Esophagus muscularis mucosa (tissue), 4 donors: Measurements from ENCODE around the gene DDX4.

ENCODE experiments used
- EP300 ChIP-seq: sonication (generic); formaldehyde crosslinking; IDR thresholded peaks from one replicate; pipeline ENCODE4 v1.6.1; 2017; ENCODE audit warnings: antibody characterized with exemption
- POLR2A ChIP-seq: fragments of 450-650 bp; IDR thresholded peaks from one replicate; pipeline ENCODE4 v1.6.1; 2017; ENCODE audit warnings: antibody characterized with exemption, moderate library complexity, mild to moderate bottlenecking, low read depth
- POLR2AphosphoS5 ChIP-seq, 2 donors: sonication (generic); formaldehyde crosslinking; IDR thresholded peaks; one replicate each; pipeline ENCODE4 v1.6.1; 2017; ENCODE audit warnings: antibody characterized with exemption in 2 of 2
- TF ChIP-seq, protein P1 (sequence below), 3 experiments: fragments of 200-600 bp in 2 of 3; fragments of 450-650 bp in 1 of 3; sonication (generic) in 2 of 3; IDR thresholded peaks; one replicate each; pipeline ENCODE4 v1.5.1; 2017 to 2019; ENCODE audit warnings: antibody characterized with exemption in 3 of 3, mild to moderate bottlenecking in 2 of 3, moderate library complexity in 1 of 3

DNA sequence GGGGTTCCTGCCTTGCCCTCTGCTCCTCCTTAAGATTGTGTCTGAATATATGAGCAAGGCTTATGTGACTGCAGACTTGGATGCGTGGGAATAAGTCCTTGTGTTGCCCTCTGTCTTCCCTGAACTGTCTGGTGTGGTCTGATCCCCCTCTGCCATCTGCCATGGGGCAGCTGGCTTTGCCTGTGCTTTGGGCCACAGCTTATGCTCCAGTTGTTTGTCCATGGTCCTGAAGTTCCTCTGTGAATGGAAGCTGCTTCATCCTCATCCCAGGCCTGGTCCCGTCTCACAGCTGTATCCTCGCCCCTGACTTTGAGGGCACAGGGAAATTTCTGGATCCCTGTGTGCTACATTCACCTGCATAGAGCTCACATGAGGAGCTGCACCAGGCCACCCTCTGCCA is 128.0 kb downstream of the DDX4 start:
- TF ChIP-seq, protein P1, sequence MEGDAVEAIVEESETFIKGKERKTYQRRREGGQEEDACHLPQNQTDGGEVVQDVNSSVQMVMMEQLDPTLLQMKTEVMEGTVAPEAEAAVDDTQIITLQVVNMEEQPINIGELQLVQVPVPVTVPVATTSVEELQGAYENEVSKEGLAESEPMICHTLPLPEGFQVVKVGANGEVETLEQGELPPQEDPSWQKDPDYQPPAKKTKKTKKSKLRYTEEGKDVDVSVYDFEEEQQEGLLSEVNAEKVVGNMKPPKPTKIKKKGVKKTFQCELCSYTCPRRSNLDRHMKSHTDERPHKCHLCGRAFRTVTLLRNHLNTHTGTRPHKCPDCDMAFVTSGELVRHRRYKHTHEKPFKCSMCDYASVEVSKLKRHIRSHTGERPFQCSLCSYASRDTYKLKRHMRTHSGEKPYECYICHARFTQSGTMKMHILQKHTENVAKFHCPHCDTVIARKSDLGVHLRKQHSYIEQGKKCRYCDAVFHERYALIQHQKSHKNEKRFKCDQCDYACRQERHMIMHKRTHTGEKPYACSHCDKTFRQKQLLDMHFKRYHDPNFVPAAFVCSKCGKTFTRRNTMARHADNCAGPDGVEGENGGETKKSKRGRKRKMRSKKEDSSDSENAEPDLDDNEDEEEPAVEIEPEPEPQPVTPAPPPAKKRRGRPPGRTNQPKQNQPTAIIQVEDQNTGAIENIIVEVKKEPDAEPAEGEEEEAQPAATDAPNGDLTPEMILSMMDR (IDR thresholded peaks at IDR 0.05): no peak
- no peak for TF ChIP-seq POLR2A
- no peak for TF ChIP-seq EP300
- no peak for TF ChIP-seq POLR2AphosphoS5 (IDR thresholded peaks at IDR 0.05)
